Smooth muscle cell (in vitro differentiated cells): Measurements from ENCODE around the gene NRXN3. TPM values are rescaled to one million over a fixed set of nuclear protein-coding genes. Genes with fewer than 3 reads are reported as not detected.

Experiments used
- DNase-seq: peaks from one replicate; lab custom pipeline; 2025; ENCODE audit not compliant: unreplicated experiment; lab: John Stamatoyannopoulos, UW
- H2AFZ ChIP-seq: fragments of 200-600 bp; sonication (generic); 2 replicates; pipeline ENCODE4 v1.6.0; 2016; ENCODE audit warnings: antibody characterized with exemption, low read depth, mild to moderate bottlenecking
- H3F3A ChIP-seq: fragments of 200-600 bp; sonication (generic); 2 replicates; pipeline ENCODE4 v1.6.0; 2017; ENCODE audit warnings: antibody characterized with exemption, low read depth
- H3K27ac ChIP-seq: fragments of 200-600 bp; sonication (generic); 2 replicates; pipeline ENCODE4 v1.5.1; 2016; ENCODE audit warnings: low read depth, mild to moderate bottlenecking
- H3K27me3 ChIP-seq: fragments of 200-600 bp; sonication (generic); 2 replicates; pipeline ENCODE4 v1.6.1; 2016; ENCODE audit warnings: low read depth, mild to moderate bottlenecking
- H3K36me3 ChIP-seq: fragments of 200-600 bp; sonication (generic); 2 replicates; pipeline ENCODE4 v1.5.1; 2016; ENCODE audit warnings: low read depth
- H3K4me1 ChIP-seq: fragments of 200-600 bp; sonication (generic); 2 replicates; pipeline ENCODE4 v1.5.1; 2016; ENCODE audit warnings: low read depth
- H3K4me2 ChIP-seq: fragments of 200-600 bp; sonication (generic); 2 replicates; pipeline ENCODE4 v1.6.0; 2016; ENCODE audit warnings: mild to moderate bottlenecking
- H3K4me3 ChIP-seq: fragments of 200-600 bp; sonication (generic); 2 replicates; pipeline ENCODE4 v1.5.1; 2016; ENCODE audit warnings: mild to moderate bottlenecking
- H3K79me2 ChIP-seq: fragments of 200-600 bp; sonication (generic); 2 replicates; pipeline ENCODE4 v1.6.0; 2016; ENCODE audit warnings: low read depth, mild to moderate bottlenecking
- H3K9ac ChIP-seq: fragments of 200-600 bp; sonication (generic); 2 replicates; pipeline ENCODE4 v1.6.0; 2016; ENCODE audit warnings: low read depth
- H3K9me3 ChIP-seq: fragments of 200-600 bp; sonication (generic); replicated peaks from 2 replicates; pipeline ENCODE4 v1.5.1; 2016; ENCODE audit warnings: low read depth
- H4K20me1 ChIP-seq: fragments of 200-600 bp; sonication (generic); 2 replicates; pipeline ENCODE4 v1.6.0; 2016; ENCODE audit warnings: low read depth
- CTCF ChIP-seq: fragments of 200-600 bp; sonication (generic); IDR thresholded peaks from 2 replicates; pipeline ENCODE4 v1.5.1; 2017; ENCODE audit warnings: borderline replicate concordance, mild to moderate bottlenecking, antibody characterized with exemption; ENCODE audit not compliant: insufficient read depth, poor library complexity, severe bottlenecking
- WGBS: methylation state at CpG from one replicate; pipeline ENCODE4 v1.1.7; 2016; ENCODE audit warnings: low lambda C conversion rate; 5-methylcytosine and 5-hydroxymethylcytosine counted together
- polyA plus RNA-seq: library from polyadenylated mRNA; unstranded; fragments of >200 nt; fragmentation: Nextera tagmentation; extraction: Ambion mirVana; gene quantifications from 2 replicates; pipeline ENCODE4 v1.2.1, GENCODE V29; 2016
- total RNA-seq: library from RNA; depleted of rRNA; stranded (reverse); fragments of >200 nt; gene quantifications from 2 replicates; pipeline ENCODE4 v1.2.3, GENCODE V29; 2014

NRXN3 gene
- total and polyA plus RNA-seq, 2 experiments from 2014 or later = 1.2 to 7.0 TPM

- Histone ChIP-seq H2AFZ (no peak overlapping the region), H3F3A (no peaks in the 10 kb centered on the region), H3K9me3 (no peaks in the 10 kb centered on the region), H3K36me3 (no peaks in the 10 kb centered on the region), H3K79me2 (no peaks in the 10 kb centered on the region), H3K4me2 (no peak overlapping the region), H3K4me3 (no peak overlapping the region), H3K4me1 (no peaks in the 10 kb centered on the region), H3K9ac (no peak overlapping the region), H3K27me3 (no peaks in the 10 kb centered on the region), H4K20me1 (no peaks in the 10 kb centered on the region), H3K27ac (no peak overlapping the region)
- no peak for TF ChIP-seq CTCF
- no peak for DNase-seq
- 89% methylated on average over 7 of the region's 7 CpGs for WGBS
Measured at GRCh38 chr14:79703209-79703608, 1533.0 kb downstream of the NRXN3 start.

DNA sequence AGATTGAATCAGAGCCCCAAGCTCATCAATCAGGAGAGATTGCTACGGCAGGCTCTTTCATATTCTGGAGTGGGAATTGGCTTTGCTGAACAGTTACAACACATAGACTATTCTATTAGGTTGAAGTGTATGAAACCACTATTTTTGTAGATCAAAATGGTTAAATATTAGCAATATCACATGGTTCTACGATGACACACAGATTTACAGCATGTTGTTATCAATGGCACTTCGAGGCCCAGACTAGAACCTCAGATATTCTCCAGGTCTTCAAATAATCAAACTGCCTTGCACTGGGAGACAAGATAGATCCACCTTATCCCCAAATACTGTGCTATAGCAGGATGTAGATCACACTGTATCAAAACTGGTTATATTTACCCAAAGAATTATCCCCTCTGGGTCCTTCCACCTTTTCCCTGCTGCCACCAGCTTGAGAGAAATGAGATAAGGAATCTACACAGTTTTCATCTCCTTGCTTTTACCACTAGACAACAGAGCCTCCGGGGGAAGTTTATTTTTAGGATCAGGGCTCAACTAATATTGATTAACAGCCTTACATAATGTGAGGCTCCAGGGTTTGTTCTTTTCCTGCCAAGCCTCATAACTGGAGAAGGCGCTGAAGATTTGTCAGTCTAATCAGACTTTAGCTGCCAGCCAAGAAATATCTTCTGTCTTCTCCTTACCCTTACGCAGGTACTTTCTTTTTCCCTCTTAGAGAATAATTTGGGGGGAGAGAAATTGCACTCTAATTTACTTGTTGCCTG is 1534.1 kb downstream of the NRXN3 start:
- Histone ChIP-seq H3K9ac (no peak overlapping the region), H3K9me3 (no peaks in the 10 kb centered on the region), H3K27me3 (no peaks in the 10 kb centered on the region), H4K20me1 (no peaks in the 10 kb centered on the region), H3K4me2 (no peak overlapping the region), H3K79me2 (no peaks in the 10 kb centered on the region), H3K4me1 (no peaks in the 10 kb centered on the region), H2AFZ (no peak overlapping the region), H3K36me3 (no peaks in the 10 kb centered on the region), H3K4me3 (no peak overlapping the region), H3F3A (no peaks in the 10 kb centered on the region), H3K27ac (no peak overlapping the region)
- DNase-seq = no peak
- no peak for TF ChIP-seq CTCF
- 57% methylated on average over 6 of the region's 6 CpGs for WGBS

DNA sequence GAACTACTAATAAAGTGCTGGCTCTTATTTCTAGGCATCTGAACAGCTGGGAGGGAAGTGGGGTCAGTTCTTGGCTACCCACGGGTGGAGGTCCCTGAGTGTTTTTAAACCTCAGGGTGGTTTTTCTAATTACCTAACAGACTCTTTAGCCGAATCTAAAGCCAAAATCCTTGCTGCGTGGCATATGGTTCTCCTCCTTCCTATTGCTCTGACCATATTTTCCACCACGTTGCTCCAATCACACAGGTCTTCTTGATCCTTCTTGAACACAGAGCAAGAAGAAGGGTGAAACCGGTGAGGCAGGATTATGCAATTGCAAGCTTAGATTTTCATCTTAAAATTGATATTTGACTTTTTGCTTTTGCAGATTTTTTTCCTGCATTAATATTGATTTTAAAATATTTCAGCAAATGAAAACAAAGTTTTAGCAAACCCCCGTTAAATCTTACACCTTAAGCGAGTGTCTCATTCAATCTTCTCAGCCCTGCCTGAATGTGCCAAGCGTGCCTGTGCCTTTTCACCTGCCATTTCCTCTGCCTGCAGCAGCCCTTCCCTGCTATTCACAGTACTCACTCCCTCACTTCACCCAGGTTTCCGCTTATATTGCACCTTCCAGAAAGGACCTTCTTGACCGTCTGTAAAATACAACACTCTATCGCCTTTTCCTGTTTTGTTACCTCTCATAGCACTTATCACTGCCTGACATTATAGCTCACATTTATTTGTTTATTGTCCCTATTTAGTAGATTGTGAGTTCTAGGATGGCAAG is 1535.1 kb downstream of the NRXN3 start:
- Histone ChIP-seq H3K79me2 (no peaks in the 10 kb centered on the region), H3K36me3 (no peaks in the 10 kb centered on the region), H3K9ac (no peak overlapping the region), H2AFZ (no peak overlapping the region), H3K9me3 (no peaks in the 10 kb centered on the region), H3K4me3 (no peak overlapping the region), H3K27me3 (no peaks in the 10 kb centered on the region), H3K27ac (no peak overlapping the region), H3K4me2 (no peak overlapping the region), H3F3A (no peaks in the 10 kb centered on the region), H4K20me1 (no peaks in the 10 kb centered on the region), H3K4me1 (no peaks in the 10 kb centered on the region)
- no peak for DNase-seq
- WGBS = 90% methylated on average over 11 of the region's 11 CpGs
- TF ChIP-seq CTCF = no peak
